Effector memory CD8-positive, alpha-beta T cell (primary cell): Measurements from ENCODE around the gene PDE6A.

ENCODE experiments used
- ATAC-seq: fragments of 150-1000 bp; cut with Tn5 transposase; replicated peaks from 2 replicates; pipeline ENCODE4 v1.10.0; 2021; ENCODE audit warnings: mild to moderate bottlenecking, moderate library complexity
- DNase-seq, 3 experiments: peaks; one replicate each; pipeline ENCODE4 v3.0.0; 2021
- H3K27ac Mint-ChIP-seq, 2 donors: one replicate each; pipeline ENCODE4 v1.8.0; 2022; ENCODE audit warnings: mild to moderate bottlenecking in 2 of 2, mixed read lengths in 2 of 2, moderate library complexity in 2 of 2
- H3K27me3 Mint-ChIP-seq, 2 donors: one replicate each; pipeline ENCODE4 v1.8.0; 2022; ENCODE audit warnings: mixed read lengths in 2 of 2
- H3K36me3 Mint-ChIP-seq: one replicate; pipeline ENCODE4 v1.8.0; 2022; ENCODE audit warnings: mild to moderate bottlenecking, moderate library complexity, mixed read lengths; ENCODE audit not compliant: insufficient read depth
- H3K4me1 Mint-ChIP-seq, 2 donors: one replicate each; pipeline ENCODE4 v1.8.0; 2022; ENCODE audit warnings: low read depth in 2 of 2, mixed read lengths in 2 of 2
- H3K4me3 Mint-ChIP-seq, 2 donors: one replicate each; pipeline ENCODE4 v1.8.0; 2022; ENCODE audit warnings: mild to moderate bottlenecking in 2 of 2, mixed read lengths in 2 of 2, moderate library complexity in 2 of 2
- H3K9me3 Mint-ChIP-seq, 2 donors: one replicate each; pipeline ENCODE4 v1.8.0; 2022; ENCODE audit warnings: mixed read lengths in 2 of 2

PDE6A gene

GRCh38 chr5:149907828-149908227 lies 36.8 kb downstream of the PDE6A start:
- Mint-ChIP-seq H3K4me1 (no peaks in the 10 kb centered on the region), H3K27ac (no peak overlapping the region), H3K9me3 (no peaks in the 10 kb centered on the region), H3K4me3 (no peak overlapping the region), H3K36me3 (no peaks in the 10 kb centered on the region), H3K27me3 (peaks cover 49 to 55% of the 10 kb centered on the region in 2 donors)
- DNase-seq, result no peak
- no peak for ATAC-seq

DNA sequence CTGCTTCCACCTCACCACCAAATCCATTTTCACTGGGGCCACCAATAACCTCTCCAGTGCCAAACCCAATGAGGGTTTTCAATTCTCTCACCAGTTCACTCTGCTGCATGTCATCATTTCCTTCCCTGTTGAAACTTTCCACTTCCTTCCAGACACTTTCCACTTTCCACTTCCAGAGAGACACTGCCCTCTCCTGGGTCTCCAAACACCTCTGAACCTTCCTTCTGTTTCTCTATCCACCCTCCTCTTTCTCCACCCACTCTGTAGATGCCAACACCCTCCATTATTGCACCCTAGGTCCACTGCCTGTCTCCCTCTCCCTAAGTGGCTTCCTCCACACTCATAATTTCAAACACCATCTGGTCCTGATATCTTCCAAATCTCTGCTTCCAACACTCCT lies 39.6 kb downstream of the PDE6A start:
- ATAC-seq (no peak), DNase-seq (no peak)
- Mint-ChIP-seq H3K9me3 (no peaks in the 10 kb centered on the region), H3K27me3 (peaks cover 35 to 41% of the 10 kb centered on the region in 2 donors), H3K36me3 (no peaks in the 10 kb centered on the region), H3K4me3 (no peak overlapping the region), H3K4me1 (peaks cover 2 to 4% of the 10 kb centered on the region in 2 donors), H3K27ac (no peak overlapping the region)

DNA sequence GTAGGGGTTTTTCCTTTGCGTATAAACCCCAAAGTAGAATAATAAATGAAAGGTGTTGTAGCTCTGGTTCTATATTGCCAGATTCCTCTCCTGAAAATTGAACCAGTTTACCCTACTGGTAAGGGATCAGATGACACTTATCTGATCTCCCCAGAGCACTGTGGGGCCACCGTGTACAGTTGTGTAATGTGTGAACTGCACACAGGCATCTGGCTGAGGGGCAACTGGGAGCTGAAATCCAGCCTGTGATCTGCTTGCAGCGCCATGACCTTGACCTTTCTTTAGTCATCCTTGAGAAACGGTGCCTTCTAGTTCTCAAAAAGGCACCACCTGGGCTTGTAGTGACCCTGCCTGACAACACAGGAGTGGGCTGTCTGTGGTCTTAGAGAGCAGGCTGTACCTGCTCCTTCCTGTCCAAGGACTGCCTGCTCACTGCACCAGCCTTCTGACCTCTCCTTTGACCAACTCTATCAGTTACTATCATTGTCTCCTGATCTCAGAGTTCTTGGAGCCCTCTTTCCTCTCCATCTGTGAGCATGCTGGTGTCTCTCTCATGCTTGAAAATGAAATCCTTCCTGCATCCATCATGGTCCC lies 40.2 kb downstream of the PDE6A start:
- H3K4me3 Mint-ChIP-seq, result no peak overlapping the region
- H3K4me1 Mint-ChIP-seq, result peaks cover 2 to 4% of the 10 kb centered on the region in 2 donors
- no peaks in the 10 kb centered on the region for H3K9me3 Mint-ChIP-seq
- DNase-seq, result no peak
- ATAC-seq, result no peak
- H3K27ac Mint-ChIP-seq, result no peak overlapping the region
- peaks cover 30 to 38% of the 10 kb centered on the region in 2 donors for H3K27me3 Mint-ChIP-seq
- H3K36me3 Mint-ChIP-seq, result no peaks in the 10 kb centered on the region

DNA sequence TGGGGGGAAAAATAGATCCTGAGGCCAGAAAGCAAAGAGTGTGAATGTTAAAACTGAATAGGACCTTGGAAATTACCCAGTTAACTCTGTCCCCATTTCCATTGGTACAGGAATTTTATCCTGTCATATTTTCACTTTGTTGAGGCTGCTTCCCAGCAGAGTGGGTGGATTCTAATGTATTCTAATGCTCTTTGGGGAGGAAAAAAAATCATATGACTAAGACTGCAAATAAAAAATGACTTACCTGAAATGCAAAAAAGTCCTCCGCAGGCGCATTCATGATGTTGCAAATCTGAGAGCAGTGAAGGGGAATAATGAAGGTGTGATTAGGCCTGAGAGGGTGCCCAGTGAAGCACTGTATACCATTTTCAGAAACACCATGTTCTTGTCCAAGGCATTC lies 41.2 kb downstream of the PDE6A start:
- Mint-ChIP-seq H3K27ac (no peak overlapping the region), H3K4me3 (no peak overlapping the region), H3K36me3 (no peaks in the 10 kb centered on the region), H3K9me3 (no peaks in the 10 kb centered on the region), H3K4me1 (peaks cover 2 to 4% of the 10 kb centered on the region in 2 donors), H3K27me3 (peaks cover 25 to 35% of the 10 kb centered on the region in 2 donors)
- no peak for DNase-seq
- ATAC-seq, result no peak

- H3K4me1 Mint-ChIP-seq, result peaks cover 2 to 4% of the 10 kb centered on the region in 2 donors
- peaks cover 21 to 32% of the 10 kb centered on the region in 2 donors for H3K27me3 Mint-ChIP-seq
- no peak overlapping the region for H3K4me3 Mint-ChIP-seq
- DNase-seq, result no peak
- H3K9me3 Mint-ChIP-seq, result no peaks in the 10 kb centered on the region
- ATAC-seq, result no peak
- no peaks in the 10 kb centered on the region for H3K36me3 Mint-ChIP-seq
- H3K27ac Mint-ChIP-seq, result no peak overlapping the region
Measured at GRCh38 chr5:149902177-149902576, 42.4 kb downstream of the PDE6A start.

DNA sequence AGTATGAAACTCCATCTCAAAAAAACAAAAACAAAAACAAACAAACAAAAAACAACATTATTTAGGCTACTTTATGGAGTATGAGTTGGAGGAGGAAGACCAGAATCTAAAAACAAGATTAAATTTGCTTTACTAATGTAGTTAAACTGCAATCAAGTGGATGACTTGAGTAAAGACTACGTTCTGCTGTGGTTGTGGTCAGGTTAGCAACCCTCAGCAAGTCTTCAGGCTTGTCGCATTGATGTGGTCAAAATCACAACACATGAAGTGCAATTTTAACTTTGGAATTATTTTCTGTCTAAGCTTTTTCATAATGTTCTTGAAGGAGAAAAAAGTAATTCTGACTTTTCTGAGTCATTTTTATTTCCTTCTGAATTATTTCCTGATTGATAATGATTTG lies 43.1 kb downstream of the PDE6A start:
- no peaks in the 10 kb centered on the region for H3K36me3 Mint-ChIP-seq
- H3K9me3 Mint-ChIP-seq, result no peaks in the 10 kb centered on the region
- ATAC-seq, result peak; percentile 63
- H3K27me3 Mint-ChIP-seq, result peaks cover 16 to 30% of the 10 kb centered on the region in 2 donors
- DNase-seq, result no peak
- H3K4me3 Mint-ChIP-seq, result no peak overlapping the region
- peaks cover 2 to 4% of the 10 kb centered on the region in 2 donors for H3K4me1 Mint-ChIP-seq
- no peak overlapping the region for H3K27ac Mint-ChIP-seq

DNA sequence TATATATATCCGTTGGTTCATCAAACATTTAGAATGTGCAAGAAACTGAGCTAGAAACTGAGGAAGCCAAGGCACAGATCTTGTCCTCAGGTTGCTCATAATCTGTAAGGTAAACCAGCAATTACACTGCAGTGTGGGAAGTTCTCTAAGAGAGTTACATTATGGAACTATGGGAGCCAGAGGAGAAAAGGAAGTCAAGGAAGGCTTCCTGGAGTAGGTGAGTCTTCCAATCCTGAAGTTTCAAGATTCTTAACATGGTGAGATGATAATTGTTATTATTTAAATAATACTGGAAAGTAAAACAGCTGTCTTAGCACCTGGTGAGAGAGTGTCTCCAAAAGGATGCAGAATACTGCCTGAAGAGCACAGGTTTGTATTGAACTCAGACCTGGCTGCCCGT lies 44.2 kb downstream of the PDE6A start:
- H3K9me3 Mint-ChIP-seq, result no peaks in the 10 kb centered on the region
- no peak for ATAC-seq

GRCh38 chr5:149898811-149899210 lies 45.8 kb downstream of the PDE6A start:
- H3K9me3 Mint-ChIP-seq, result no peaks in the 10 kb centered on the region
- no peaks in the 10 kb centered on the region for H3K36me3 Mint-ChIP-seq
- peaks cover 0 to 12% of the 10 kb centered on the region in 2 donors for H3K27me3 Mint-ChIP-seq
- H3K4me1 Mint-ChIP-seq, result peaks cover 6 to 7% of the 10 kb centered on the region in 2 donors
- DNase-seq (no peak), ATAC-seq (no peak)
- no peak overlapping the region for H3K4me3 Mint-ChIP-seq
- H3K27ac Mint-ChIP-seq, result no peak overlapping the region

More for the DNA sequence above, 44.2 kb downstream of the PDE6A start:
- no peak overlapping the region for H3K4me3 Mint-ChIP-seq
- peaks cover 6 to 7% of the 10 kb centered on the region in 2 donors for H3K4me1 Mint-ChIP-seq
- peaks cover 11 to 23% of the 10 kb centered on the region in 2 donors for H3K27me3 Mint-ChIP-seq
- no peak overlapping the region for H3K27ac Mint-ChIP-seq
- no peaks in the 10 kb centered on the region for H3K36me3 Mint-ChIP-seq
- DNase-seq, result no peak

DNA sequence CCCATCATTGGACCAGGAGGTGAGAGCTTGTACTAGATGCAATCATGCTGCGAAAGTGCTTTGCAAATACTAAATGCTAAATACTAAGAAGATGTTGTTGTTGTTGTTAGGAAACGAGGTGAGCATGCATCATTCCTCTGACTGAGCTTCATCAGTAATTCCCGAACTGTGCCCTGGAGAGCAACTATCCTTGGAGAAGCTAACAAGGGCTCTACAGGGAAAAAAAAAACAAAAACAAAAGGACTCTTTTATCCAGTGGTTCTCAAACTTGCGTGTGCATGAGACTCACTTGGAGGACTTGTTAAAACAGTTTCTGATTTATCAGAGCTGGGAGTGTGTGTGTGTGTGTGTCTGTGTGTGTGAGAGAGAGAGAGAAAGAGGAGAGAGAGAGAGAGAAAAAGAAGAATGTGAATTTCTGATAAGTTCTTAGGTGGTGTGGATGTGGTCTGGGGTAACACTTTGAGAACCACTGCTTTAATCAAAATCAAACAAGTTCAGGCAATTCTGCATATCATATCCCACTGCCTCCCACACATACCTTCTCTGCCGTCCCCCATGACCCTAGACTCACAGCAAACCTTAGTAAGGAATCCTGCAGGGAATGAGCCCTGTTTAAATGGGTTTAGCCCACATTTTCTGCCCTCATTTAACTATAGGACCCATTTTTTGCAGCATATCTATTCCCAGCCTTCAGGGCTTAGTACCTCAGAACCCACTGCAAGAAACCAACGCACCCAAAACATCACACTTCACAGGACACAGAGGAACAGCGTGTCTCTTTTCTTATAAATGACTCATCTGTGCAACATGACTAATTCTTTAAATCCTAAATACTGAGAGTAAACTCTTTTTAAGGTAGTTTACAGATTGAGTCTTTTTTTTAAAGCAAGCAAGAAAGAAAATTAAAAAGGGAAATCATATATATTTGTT lies 48.9 kb downstream of the PDE6A start:
- ATAC-seq, result peak; percentile 62

DNA sequence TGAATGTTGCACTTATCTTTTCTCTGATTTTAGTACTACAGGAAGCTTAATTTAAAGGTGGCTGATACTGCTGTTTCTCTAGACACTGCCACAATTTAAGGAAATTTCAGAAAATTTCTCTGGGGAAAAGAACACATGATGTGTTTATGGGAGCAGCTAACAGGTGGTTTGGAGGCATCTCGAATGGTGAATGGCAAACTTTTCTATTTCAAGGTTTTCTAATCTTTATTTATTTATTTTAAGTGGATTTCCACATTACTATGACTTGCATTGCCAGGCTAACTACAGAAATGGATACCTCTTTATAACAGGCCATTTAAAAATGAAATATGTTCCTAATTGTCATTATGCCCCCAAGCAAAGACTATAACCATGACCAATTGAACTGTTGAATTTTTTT lies 50.4 kb downstream of the PDE6A start:
- no peak for DNase-seq
- Mint-ChIP-seq H3K9me3 (no peaks in the 10 kb centered on the region), H3K4me3 (no peak overlapping the region), H3K36me3 (no peaks in the 10 kb centered on the region), H3K4me1 (peaks cover 3 to 4% of the 10 kb centered on the region in 2 donors), H3K27ac (no peak overlapping the region), H3K27me3 (peaks cover 0 to 5% of the 10 kb centered on the region in 2 donors)
- ATAC-seq, result no peak

More for the DNA sequence above, 48.9 kb downstream of the PDE6A start:
- no peaks in the 10 kb centered on the region for H3K36me3 Mint-ChIP-seq
- peaks cover 0 to 5% of the 10 kb centered on the region in 2 donors for H3K27me3 Mint-ChIP-seq
- H3K9me3 Mint-ChIP-seq, result no peaks in the 10 kb centered on the region
- peak overlapping the region in 1 of 2 donors; percentile 67 for H3K27ac Mint-ChIP-seq
- no peak overlapping the region for H3K4me3 Mint-ChIP-seq
- peaks cover 3 to 4% of the 10 kb centered on the region in 2 donors for H3K4me1 Mint-ChIP-seq
- DNase-seq, result no peak

GRCh38 chr5:149893403-149893931 lies 51.1 kb downstream of the PDE6A start:
- ATAC-seq (no peak), DNase-seq (no peak)
- Mint-ChIP-seq H3K36me3 (no peaks in the 10 kb centered on the region), H3K9me3 (no peaks in the 10 kb centered on the region), H3K4me1 (peaks cover 3 to 4% of the 10 kb centered on the region in 2 donors), H3K4me3 (no peak overlapping the region), H3K27ac (no peak overlapping the region), H3K27me3 (peaks cover 0 to 9% of the 10 kb centered on the region in 2 donors)

GRCh38 chr5:149892594-149892993 lies 52.0 kb downstream of the PDE6A start:
- DNase-seq, result no peak
- no peaks in the 10 kb centered on the region for H3K9me3 Mint-ChIP-seq
- ATAC-seq, result no peak
- no peak overlapping the region for H3K27ac Mint-ChIP-seq
- no peak overlapping the region for H3K4me3 Mint-ChIP-seq
- H3K4me1 Mint-ChIP-seq, result peaks cover 3 to 4% of the 10 kb centered on the region in 2 donors
- H3K27me3 Mint-ChIP-seq, result peaks cover 7 to 11% of the 10 kb centered on the region in 2 donors
- no peaks in the 10 kb centered on the region for H3K36me3 Mint-ChIP-seq

- H3K27ac Mint-ChIP-seq, result no peak overlapping the region
- H3K4me1 Mint-ChIP-seq, result no peaks in the 10 kb centered on the region
Measured at GRCh38 chr5:149888280-149888679, 56.3 kb downstream of the PDE6A start.

More at GRCh38 chr5:149888280-149888679, 56.3 kb downstream of the PDE6A start:
- Mint-ChIP-seq H3K4me3 (no peak overlapping the region), H3K27me3 (peaks cover 13 to 26% of the 10 kb centered on the region in 2 donors), H3K36me3 (no peaks in the 10 kb centered on the region), H3K9me3 (no peaks in the 10 kb centered on the region)
- no peak for DNase-seq
- ATAC-seq, result no peak
